ENCODE data around the gene VPS13A.
A peak's percentile ranks its signal among the peaks of the same experiment; 100 is the strongest.

VPS13A gene

DNA sequence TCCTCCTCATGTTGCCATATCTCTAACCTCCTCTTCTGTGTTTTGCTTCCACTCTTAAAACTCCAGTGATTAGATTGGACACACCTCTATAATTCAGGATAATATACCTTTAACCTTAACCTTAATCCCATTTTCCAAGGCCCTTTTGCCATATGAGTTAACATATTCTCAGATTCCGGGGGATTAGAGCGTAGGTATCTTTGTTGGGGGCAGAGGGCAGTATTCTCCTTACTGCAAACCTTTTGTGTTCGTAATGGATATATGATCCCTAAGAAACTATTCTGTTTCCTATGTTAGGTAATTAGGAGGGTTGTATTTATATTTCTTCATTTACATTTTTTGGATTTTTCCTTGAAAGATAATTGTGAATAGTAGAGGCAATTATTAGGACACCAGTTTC is 99.5 kb downstream of the VPS13A start:
- TF ChIP-seq, protein P1, sequence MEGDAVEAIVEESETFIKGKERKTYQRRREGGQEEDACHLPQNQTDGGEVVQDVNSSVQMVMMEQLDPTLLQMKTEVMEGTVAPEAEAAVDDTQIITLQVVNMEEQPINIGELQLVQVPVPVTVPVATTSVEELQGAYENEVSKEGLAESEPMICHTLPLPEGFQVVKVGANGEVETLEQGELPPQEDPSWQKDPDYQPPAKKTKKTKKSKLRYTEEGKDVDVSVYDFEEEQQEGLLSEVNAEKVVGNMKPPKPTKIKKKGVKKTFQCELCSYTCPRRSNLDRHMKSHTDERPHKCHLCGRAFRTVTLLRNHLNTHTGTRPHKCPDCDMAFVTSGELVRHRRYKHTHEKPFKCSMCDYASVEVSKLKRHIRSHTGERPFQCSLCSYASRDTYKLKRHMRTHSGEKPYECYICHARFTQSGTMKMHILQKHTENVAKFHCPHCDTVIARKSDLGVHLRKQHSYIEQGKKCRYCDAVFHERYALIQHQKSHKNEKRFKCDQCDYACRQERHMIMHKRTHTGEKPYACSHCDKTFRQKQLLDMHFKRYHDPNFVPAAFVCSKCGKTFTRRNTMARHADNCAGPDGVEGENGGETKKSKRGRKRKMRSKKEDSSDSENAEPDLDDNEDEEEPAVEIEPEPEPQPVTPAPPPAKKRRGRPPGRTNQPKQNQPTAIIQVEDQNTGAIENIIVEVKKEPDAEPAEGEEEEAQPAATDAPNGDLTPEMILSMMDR (IDR thresholded peaks at IDR 0.05) = no peak

DNA sequence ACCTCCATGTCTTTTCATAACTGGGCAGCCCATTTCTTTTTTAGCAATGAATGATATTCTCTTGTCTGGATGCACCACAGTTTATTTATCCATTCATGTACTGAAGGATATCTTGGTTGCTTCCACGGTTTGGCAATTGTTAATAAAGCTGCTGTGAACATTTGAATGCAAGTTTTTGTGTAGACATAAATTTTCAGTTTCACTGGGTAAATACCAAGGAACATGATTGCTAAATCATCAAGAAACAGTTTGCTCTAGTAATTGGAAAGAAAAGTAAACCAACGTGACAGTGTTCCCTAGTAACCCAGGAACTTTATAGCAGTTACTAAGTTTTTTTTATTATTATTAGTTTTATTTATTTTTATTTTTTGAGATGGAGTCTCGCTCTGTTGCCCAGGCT is 100.4 kb downstream of the VPS13A start:
- TF ChIP-seq, protein P1 (IDR thresholded peaks at IDR 0.05) = no peak

DNA sequence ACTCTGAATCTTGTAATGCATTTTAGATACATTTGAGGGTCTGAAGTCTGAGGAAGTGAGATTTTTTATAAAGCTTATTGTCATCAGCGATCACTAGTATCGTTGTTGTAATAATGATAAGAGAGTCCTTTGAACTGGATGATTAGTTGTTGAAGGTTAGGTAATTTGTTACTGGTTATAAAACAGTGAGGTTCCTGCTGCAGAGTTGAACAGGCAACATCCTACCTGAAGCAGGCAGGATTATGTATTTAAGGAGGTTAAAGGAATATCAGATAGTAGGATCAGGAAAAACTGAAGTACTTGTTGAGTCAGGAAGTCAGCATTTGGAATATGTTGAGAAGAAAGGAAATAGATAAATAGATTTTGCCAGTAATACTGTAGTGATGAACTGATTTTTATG is 106.7 kb downstream of the VPS13A start:
- TF ChIP-seq, protein P1 (IDR thresholded peaks at IDR 0.05) = no peak

DNA sequence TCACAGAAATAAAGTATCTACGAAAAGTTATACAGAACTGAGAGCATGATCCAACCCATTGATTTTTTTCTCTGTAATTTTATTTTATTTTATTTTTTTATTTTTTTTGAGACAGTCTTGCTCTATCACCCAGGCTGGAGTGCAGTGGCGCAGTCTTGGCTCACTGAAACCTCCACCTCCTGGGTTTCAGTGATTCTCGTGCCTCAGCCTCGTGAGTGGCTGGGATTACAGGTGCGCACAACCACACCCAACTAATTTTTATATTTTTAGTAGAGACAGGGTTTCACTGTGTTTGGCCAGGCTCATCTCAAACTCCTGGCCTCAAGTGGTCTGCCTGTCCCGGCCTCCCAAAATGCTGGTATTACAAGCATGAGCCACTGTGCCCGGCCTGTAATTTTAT is 107.3 kb downstream of the VPS13A start:
- TF ChIP-seq, protein P1 (IDR thresholded peaks at IDR 0.05) = no peak

DNA sequence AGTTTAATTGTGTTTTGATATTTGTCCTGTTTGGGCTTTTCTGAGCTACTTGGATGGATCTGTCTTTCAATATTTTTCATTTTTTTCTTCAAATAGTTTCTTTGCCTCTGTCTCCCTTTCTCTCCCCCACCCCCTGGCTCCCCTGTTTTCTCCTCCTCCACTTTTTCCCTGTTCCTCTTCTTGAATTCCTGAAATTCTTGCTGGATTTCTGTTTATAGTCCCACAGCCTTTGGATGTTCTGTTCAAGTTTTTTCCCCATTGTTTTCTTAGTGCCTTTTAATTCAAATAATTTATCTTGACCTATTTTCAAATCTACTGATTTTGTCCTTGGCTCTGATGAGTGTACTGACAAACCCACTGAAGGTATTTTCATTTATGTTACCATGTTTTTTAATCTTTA is 113.0 kb downstream of the VPS13A start:
- TF ChIP-seq, protein P1 (IDR thresholded peaks at IDR 0.05) = no peak

DNA sequence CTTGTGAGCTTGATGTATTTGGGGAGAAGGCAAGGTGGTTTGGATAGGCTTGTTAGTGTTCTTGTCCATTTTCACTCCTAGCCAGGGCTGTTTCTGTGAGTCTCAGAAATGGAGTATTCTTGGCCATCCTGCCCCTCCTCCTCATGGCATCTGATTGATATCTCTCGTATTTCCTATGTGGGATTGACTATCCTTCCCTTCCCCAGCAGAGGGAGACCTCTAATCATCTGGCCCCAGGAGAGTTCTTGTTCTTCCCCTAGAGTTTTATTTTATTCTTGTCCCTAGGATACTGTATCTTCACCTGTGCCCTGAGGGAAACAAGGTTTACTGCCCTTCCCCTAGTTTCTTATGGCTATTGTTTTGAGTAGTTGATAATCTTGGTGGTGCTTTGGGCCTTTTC is 114.4 kb downstream of the VPS13A start:
- TF ChIP-seq, protein P1 (IDR thresholded peaks at IDR 0.05) = peak; percentile 69

DNA sequence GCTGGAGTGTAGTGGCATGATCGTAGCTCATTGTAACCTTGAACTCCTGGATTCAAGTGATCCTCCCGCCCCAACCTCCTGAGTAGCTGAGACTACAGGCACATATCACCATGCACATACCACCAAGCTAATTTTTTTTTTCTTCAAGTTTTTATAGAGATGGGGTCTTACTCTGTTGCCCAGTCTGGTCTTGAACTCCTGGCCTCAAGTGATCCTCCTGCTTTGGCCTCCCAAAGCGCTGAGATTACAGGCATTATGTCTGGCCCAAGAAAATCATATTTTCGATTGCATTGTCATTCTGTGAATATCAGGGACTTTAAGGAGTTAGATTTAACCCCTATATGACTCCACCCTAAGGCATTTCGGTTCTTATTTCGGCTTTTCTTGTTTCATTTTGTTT is 116.6 kb downstream of the VPS13A start:
- TF ChIP-seq, protein P1 (IDR thresholded peaks at IDR 0.05) = no peak

DNA sequence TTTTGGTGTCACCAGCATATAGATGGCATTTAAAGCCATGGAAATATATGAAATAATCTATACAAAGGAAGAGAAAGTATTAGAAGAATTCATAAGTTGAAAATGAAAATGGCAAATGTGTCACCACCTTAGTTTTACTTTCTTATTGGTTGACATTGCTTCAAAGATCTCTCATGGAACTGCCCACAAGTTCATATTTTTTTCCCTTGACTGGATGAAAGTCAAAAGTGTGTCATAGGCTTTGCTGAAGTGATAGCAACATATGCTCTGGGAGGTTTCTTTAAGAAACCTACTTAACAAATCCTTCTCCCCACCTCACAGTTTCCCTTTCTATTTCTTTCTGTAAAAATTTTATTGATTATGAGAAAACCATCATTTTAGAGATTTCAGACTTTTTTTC is 127.2 kb downstream of the VPS13A start:
- TF ChIP-seq, protein P1 (IDR thresholded peaks at IDR 0.05) = no peak

All from LNCAP (cell line).